GM12878 (cell line): ENCODE data around the gene C12orf56. TPM values are rescaled to one million over a fixed set of nuclear protein-coding genes. Genes with fewer than 3 reads are reported as not detected.

ENCODE experiments used
- CEBPZ ChIP-seq: fragments of 150-350 bp; IDR thresholded peaks from 2 replicates; pipeline ENCODE4 v1.6.1; 2016; ENCODE audit warnings: low read depth, low read length
- CHD2 ChIP-seq: IDR thresholded peaks from 2 replicates; pipeline ENCODE4 v1.6.1; 2011; ENCODE audit warnings: low read depth, low read length, improper control_type of control experiment, borderline replicate concordance
- CHD4 ChIP-seq: fragments of 200-600 bp; sonication (generic); IDR thresholded peaks from 2 replicates; pipeline ENCODE4 v1.6.1; 2016; ENCODE audit warnings: mild to moderate bottlenecking
- NKRF ChIP-seq: fragments of 450-650 bp; conservative IDR thresholded peaks from 2 replicates; pipeline ENCODE4 v1.6.1; 2017; ENCODE audit warnings: mild to moderate bottlenecking, moderate library complexity
- POLR2A ChIP-seq: IDR thresholded peaks from 2 replicates; pipeline ENCODE4 v1.6.1; 2011; ENCODE audit warnings: low read depth, mild to moderate bottlenecking, low read length
- SIX5 ChIP-seq: IDR thresholded peaks from 2 replicates; pipeline ENCODE4 v1.6.1; 2011; ENCODE audit warnings: mild to moderate bottlenecking, low read depth, low read length, moderate library complexity; ENCODE audit not compliant: severe bottlenecking
- SMARCA5 ChIP-seq: fragments of 450-650 bp; IDR thresholded peaks from 2 replicates; pipeline ENCODE4 v1.6.1; 2017; ENCODE audit warnings: mild to moderate bottlenecking
- TCF12 ChIP-seq: IDR thresholded peaks from 2 replicates; pipeline ENCODE4 v1.6.1; 2011; ENCODE audit warnings: low read depth, mild to moderate bottlenecking, low read length
- USF2 ChIP-seq: IDR thresholded peaks from 2 replicates; pipeline ENCODE4 v1.6.1; 2011; ENCODE audit warnings: low read depth, low read length, improper control_type of control experiment, borderline replicate concordance
- ZBTB4 ChIP-seq: fragments of 450-650 bp; formaldehyde crosslinking; IDR thresholded peaks from 2 replicates; pipeline ENCODE4 v1.4.0; 2022; ENCODE audit warnings: mild to moderate bottlenecking, moderate library complexity
- ZNF207 ChIP-seq: fragments of 450-650 bp; IDR thresholded peaks from 2 replicates; pipeline ENCODE4 v1.6.1; 2014; ENCODE audit warnings: antibody characterized with exemption, mild to moderate bottlenecking, borderline replicate concordance
- ZNF217 ChIP-seq: fragments of 450-650 bp; IDR thresholded peaks from 2 replicates; pipeline ENCODE4 v1.6.1; 2017; ENCODE audit warnings: antibody characterized with exemption, mild to moderate bottlenecking
- ZNF622 ChIP-seq: fragments of 450-650 bp; IDR thresholded peaks from 2 replicates; pipeline ENCODE4 v1.6.1; 2017; ENCODE audit warnings: mild to moderate bottlenecking, inconsistent platforms
- polyA plus RNA-seq, 11 experiments: library from polyadenylated mRNA; depleted of rRNA in 4 of 11; unstranded in 6 of 11; stranded (reverse) in 5 of 11; fragments of >200 nt; fragmentation: Nextera tagmentation in 4 of 11; fragmentation: Illumina TruSeq in 1 of 11; extraction: Ambion mirVana in 4 of 11; extraction: Trizol in 1 of 11; gene quantifications; 1 replicate in 1 of 11; 2 replicates in 10 of 11; pipeline versions ENCODE4 v1.2.1 to v1.2.3, GENCODE V29; 2011 to 2016; ENCODE audit warnings: inconsistent platforms in 2 of 11, missing spikeins in 2 of 11, low read depth in 1 of 11
- total RNA-seq, 4 experiments: library from RNA; depleted of rRNA in 3 of 4; stranded (reverse); fragments of >200 nt in 3 of 4; fragmentation: Illumina TruSeq in 1 of 4; extraction: Trizol in 1 of 4; gene quantifications; 2 replicates each; pipeline versions ENCODE4 v1.2.1 to v1.2.3, GENCODE V29; 2013 to 2021

C12orf56 gene
- total and polyA plus RNA-seq, 10 of the 15 experiments (the other 5 are each of a cell fraction or from before 2014, with no cell fraction given): not detected

- TF ChIP-seq ZBTB4 (CRISPR knock-in tag) (no peak), ZNF207 (no peak), CHD2 (no peak), ZNF217 (no peak), SIX5 (no peak), TCF12 (no peak), NKRF (no peak), CHD4 (no peak), ZNF622 (no peak), USF2 (no peak), CEBPZ (no peak), SMARCA5 (no peak), POLR2A (no peak)
Observed at GRCh38 chr12:64407342-64408223, 17.0 kb upstream of the C12orf56 start (continued).
